NCI-H187 (cell line): ENCODE data around the gene MMP21.

Experiments
- DNase-seq, 2 experiments: peaks; one replicate each; lab custom pipeline; 2025; lab: John Stamatoyannopoulos, UW

Gene MMP21

GRCh38 chr10:125775491-125776106 is at the start of gene MMP21:
Gene MMP21, minus strand, starts transcription at chr10:125775821. Its CDS starts 0 bp downstream, at chr10:125775821.
- no peak for DNase-seq

GRCh38 chr10:125824736-125825135 is 49.1 kb upstream of the MMP21 start:
- no peak for DNase-seq

GRCh38 chr10:125823663-125824251 is 48.1 kb upstream of the MMP21 start:
- DNase-seq, result no peak

GRCh38 chr10:125822878-125823662 is 47.4 kb upstream of the MMP21 start, which contains the start of the genes BCCIP and UROS:
Gene BCCIP, plus strand, starts transcription at chr10:125823546. Its CDS starts 12 bp downstream, at chr10:125823558.
Gene UROS, minus strand, starts transcription at chr10:125823258. Its CDS starts 6,759 bp downstream, at chr10:125816499.
- DNase-seq, result peak; percentile 74 to 89

GRCh38 chr10:125820701-125821100 is 45.1 kb upstream of the MMP21 start:
- no peak for DNase-seq

GRCh38 chr10:125817337-125817946 is 41.8 kb upstream of the MMP21 start:
- DNase-seq, result no peak

GRCh38 chr10:125816548-125816947 is 40.9 kb upstream of the MMP21 start:
- DNase-seq, result no peak

GRCh38 chr10:125815764-125816163 is 40.1 kb upstream of the MMP21 start:
- DNase-seq, result no peak

- DNase-seq, result no peak
These were observed 36.6 kb upstream of the MMP21 start for GRCh38 chr10:125812128-125812750.

- no peak for DNase-seq
These were observed 35.6 kb upstream of the MMP21 start for GRCh38 chr10:125811251-125811650.

GRCh38 chr10:125808047-125808446 is 32.4 kb upstream of the MMP21 start:
- no peak for DNase-seq

- DNase-seq, result no peak
These were observed 27.1 kb upstream of the MMP21 start for GRCh38 chr10:125802739-125803138.

- no peak for DNase-seq
These were observed 26.5 kb upstream of the MMP21 start for GRCh38 chr10:125802131-125802530.

- DNase-seq, result no peak
These were observed 26.0 kb upstream of the MMP21 start for GRCh38 chr10:125801574-125801973.

- DNase-seq, result no peak
These were observed 24.0 kb upstream of the MMP21 start for GRCh38 chr10:125799451-125800182.

- DNase-seq, result no peak
These were observed 22.5 kb upstream of the MMP21 start for GRCh38 chr10:125797994-125798662.

GRCh38 chr10:125797424-125797823 is 21.8 kb upstream of the MMP21 start:
- DNase-seq, result no peak

GRCh38 chr10:125795637-125796190 is 20.1 kb upstream of the MMP21 start:
- no peak for DNase-seq

- DNase-seq, result no peak
These were observed 19.5 kb upstream of the MMP21 start for GRCh38 chr10:125795128-125795527.
